Keratinocyte (primary cell): ENCODE results near the gene CORO2B. TPM values are rescaled to one million over a fixed set of nuclear protein-coding genes. Genes with fewer than 3 reads are reported as not detected.

Experiments
- DNase-seq: peaks from one replicate; pipeline ENCODE4 v3.0.0-alpha.2; 2011; ENCODE audit warnings: low read depth, missing footprints, low spot score
- FAIRE-seq: peaks from 2 replicates; lab custom pipeline; 2011; peaks lifted over from hg19 to GRCh38; lab: Jason Lieb, UNC
- H2AFZ ChIP-seq: 2 replicates; pipeline ENCODE4 v1.6.0; 2012; ENCODE audit warnings: low read length, control low read depth, inconsistent platforms; ENCODE audit not compliant: control insufficient read depth
- H3K27ac ChIP-seq: 2 replicates; pipeline ENCODE4 v1.5.1; 2011; ENCODE audit warnings: low read length; ENCODE audit not compliant: control insufficient read depth, insufficient read depth
- H3K27me3 ChIP-seq: 3 replicates; pipeline ENCODE4 v1.6.0; 2011; ENCODE audit warnings: low read length; ENCODE audit not compliant: control insufficient read depth, insufficient read depth; ENCODE audit errors: extremely low read depth
- H3K36me3 ChIP-seq, 2 experiments: 2 replicates in 1 of 2; 3 replicates in 1 of 2; pipeline ENCODE4 v1.5.1; 2011; ENCODE audit warnings: low read length in 2 of 2, mild to moderate bottlenecking in 1 of 2; ENCODE audit not compliant: control insufficient read depth in 2 of 2, insufficient read depth in 2 of 2; ENCODE audit errors: extremely low read depth in 1 of 2
- H3K4me1 ChIP-seq: 3 replicates; pipeline ENCODE4 v1.5.1; 2011; ENCODE audit warnings: low read length; ENCODE audit not compliant: control insufficient read depth, insufficient read depth; ENCODE audit errors: extremely low read depth
- H3K4me2 ChIP-seq: 3 replicates; pipeline ENCODE4 v1.6.0; 2011; ENCODE audit warnings: low read depth, low read length; ENCODE audit not compliant: control insufficient read depth, insufficient read depth; ENCODE audit errors: extremely low read depth
- H3K4me3 ChIP-seq, 3 experiments: fragments of 200-600 bp in 1 of 3; sonication (generic) in 1 of 3; 2 replicates in 2 of 3; 3 replicates in 1 of 3; pipeline ENCODE4 v1.5.1; 2011 to 2016; ENCODE audit warnings: low read length in 3 of 3, mild to moderate bottlenecking in 3 of 3, control low read depth in 2 of 3, inconsistent platforms in 1 of 3, low read depth in 1 of 3, mixed read lengths in 1 of 3, mixed run types in 1 of 3, moderate library complexity in 1 of 3; ENCODE audit not compliant: control insufficient read depth in 2 of 3, insufficient read depth in 2 of 3; ENCODE audit errors: extremely low read depth in 1 of 3
- H3K79me2 ChIP-seq: 2 replicates; pipeline ENCODE4 v1.6.0; 2012; ENCODE audit warnings: low read length; ENCODE audit not compliant: control insufficient read depth, insufficient read depth
- H3K9ac ChIP-seq: 3 replicates; pipeline ENCODE4 v1.6.0; 2011; ENCODE audit warnings: low read length; ENCODE audit not compliant: control insufficient read depth, insufficient read depth; ENCODE audit errors: extremely low read depth
- H3K9me1 ChIP-seq: 3 replicates; pipeline ENCODE4 v1.6.0; 2011; ENCODE audit warnings: low read length; ENCODE audit not compliant: control insufficient read depth, insufficient read depth; ENCODE audit errors: extremely low read depth
- H3K9me3 ChIP-seq: 2 replicates; pipeline ENCODE4 v1.5.1; 2012; ENCODE audit warnings: low read depth, low read length; ENCODE audit not compliant: control insufficient read depth
- H4K20me1 ChIP-seq: 3 replicates; pipeline ENCODE4 v1.6.0; 2011; ENCODE audit warnings: low read length; ENCODE audit not compliant: control insufficient read depth, insufficient read depth; ENCODE audit errors: extremely low read depth
- CTCF ChIP-seq, 3 experiments: IDR thresholded peaks in 1 of 3; conservative IDR thresholded peaks in 1 of 3; optimal IDR thresholded peaks in 1 of 3; 2 replicates in 2 of 3; 3 replicates in 1 of 3; pipeline versions ENCODE3 to v1.5.1; 2011; ENCODE audit warnings: low read length in 3 of 3, mild to moderate bottlenecking in 3 of 3, moderate library complexity in 2 of 3, control low read depth in 1 of 3, inconsistent platforms in 1 of 3; ENCODE audit not compliant: insufficient read depth in 2 of 3; ENCODE audit errors: extremely low read depth in 1 of 3
- EZH2 ChIP-seq: IDR thresholded peaks from one replicate; pipeline ENCODE4 v1.6.1; 2012; ENCODE audit warnings: inconsistent platforms, mild to moderate bottlenecking, low read length, moderate library complexity
- dilution Hi-C: fragments of 300-500 bp; cut with MboI; formaldehyde crosslinking; loops from one replicate; pipeline ENCODE4 v1.7.0; 2020; ENCODE audit warnings: low sequenced_read_pairs; ENCODE audit not compliant: extremely low pct_ligation_motif_present
- polyA plus RNA-seq, 5 experiments: library from polyadenylated mRNA; depleted of rRNA in 3 of 5; stranded (reverse) in 3 of 5; stranded (forward) in 1 of 5; unstranded in 1 of 5; fragments of >200 nt; gene quantifications; 1 replicate in 1 of 5; 2 replicates in 3 of 5; 3 replicates in 1 of 5; pipeline versions ENCODE4 v1.2.1 to v1.2.3, GENCODE V29; 2011 to 2012; ENCODE audit warnings: missing spikeins in 2 of 5, low read depth in 1 of 5, low replicate concordance in 1 of 5

CORO2B gene
- polyA plus RNA-seq, 1 donor (not counting 4 experiments of a cell fraction or from before 2014, with no cell fraction given) = 0.13 TPM

DNA sequence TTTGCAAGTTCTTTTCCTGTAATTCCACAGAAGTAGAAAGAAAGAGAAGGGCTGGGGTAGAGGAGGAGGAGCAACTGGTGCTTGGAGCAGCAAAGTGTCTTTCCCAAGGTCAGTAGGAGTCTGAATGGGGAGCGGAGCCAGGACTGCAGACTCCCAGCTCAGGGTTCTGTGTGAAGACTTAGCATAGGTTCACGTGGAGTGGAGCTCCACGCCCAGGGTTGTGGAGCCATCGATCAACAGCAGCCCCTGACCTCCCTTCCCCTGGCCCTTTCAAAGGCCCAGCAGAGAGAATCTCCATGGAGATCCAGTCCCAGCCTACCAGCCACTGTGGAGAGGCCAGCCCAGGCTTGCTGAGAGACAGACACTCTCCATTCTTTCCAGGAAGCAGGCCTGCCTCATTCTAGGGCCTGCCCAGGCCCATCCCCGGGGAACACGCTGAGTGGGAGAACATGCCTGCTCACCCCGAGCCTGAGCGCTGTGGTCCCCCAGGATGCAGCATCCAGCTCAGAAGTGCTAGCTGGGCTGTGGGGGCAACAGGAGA is 62.1 kb downstream of the CORO2B start:
- peak overlapping the region; percentile 66 for H3K4me2 ChIP-seq
- dilution Hi-C loops = no loop called here
- H3K4me3 ChIP-seq = peak overlapping the region in 2 of 3 experiments; percentile 49 to 53
- peak overlapping the region; percentile 72 for H3K9ac ChIP-seq
- TF ChIP-seq CTCF (optimal IDR thresholded peaks at IDR 0.05 in 1 of 3, IDR thresholded peaks at IDR 0.05 in 1 of 3, conservative IDR thresholded peaks at IDR 0.05 in 1 of 3; ENCODE audit: extremely low read depth in 1 of 3, insufficient read depth in 2 of 3, low read length in 3 of 3) (no peak), EZH2 (no peak)
- H4K20me1 ChIP-seq = no peaks in the 10 kb centered on the region
- H3K4me1 ChIP-seq = peaks cover 66% of the 10 kb centered on the region
- no peaks in the 10 kb centered on the region for H3K27me3 ChIP-seq
- H3K9me3 ChIP-seq = no peaks in the 10 kb centered on the region
- peak overlapping the region; percentile 83 for H2AFZ ChIP-seq
- H3K9me1 ChIP-seq = no peaks in the 10 kb centered on the region
- FAIRE-seq (peak; percentile 92), DNase-seq (peak; percentile 76)
- H3K79me2 ChIP-seq = no peaks in the 10 kb centered on the region
- H3K36me3 ChIP-seq = no peaks in the 10 kb centered on the region
- peak overlapping the region; percentile 87 for H3K27ac ChIP-seq

GRCh38 chr15:68641376-68641775 is 62.6 kb downstream of the CORO2B start:
- dilution Hi-C loops = no loop called here
- peak overlapping the region in 2 of 3 experiments; percentile 49 to 53 for H3K4me3 ChIP-seq
- FAIRE-seq (no peak), DNase-seq (no peak)
- peak overlapping the region; percentile 72 for H3K9ac ChIP-seq
- H3K27ac ChIP-seq = peak overlapping the region; percentile 87
- H3K9me3 ChIP-seq = no peaks in the 10 kb centered on the region
- TF ChIP-seq CTCF (optimal IDR thresholded peaks at IDR 0.05 in 1 of 3, IDR thresholded peaks at IDR 0.05 in 1 of 3, conservative IDR thresholded peaks at IDR 0.05 in 1 of 3; ENCODE audit: extremely low read depth in 1 of 3, insufficient read depth in 2 of 3, low read length in 3 of 3) (no peak), EZH2 (no peak)
- H3K4me1 ChIP-seq = peaks cover 61% of the 10 kb centered on the region
- H3K9me1 ChIP-seq = no peaks in the 10 kb centered on the region
- H3K27me3 ChIP-seq = no peaks in the 10 kb centered on the region
- no peaks in the 10 kb centered on the region for H3K36me3 ChIP-seq
- H4K20me1 ChIP-seq = no peaks in the 10 kb centered on the region
- peak overlapping the region; percentile 57 for H2AFZ ChIP-seq
- no peaks in the 10 kb centered on the region for H3K79me2 ChIP-seq
- H3K4me2 ChIP-seq = peak overlapping the region; percentile 66
